ENCODE results near the gene SMARCAD1. TPM values are rescaled to one million over a fixed set of nuclear protein-coding genes. Genes with fewer than 3 reads are reported as not detected.
"Not testable (repeated sequence)": the region's sequence is repeated elsewhere in the genome, so short reads cannot be mapped to it uniquely, and the experiment has no call there.

SMARCAD1 gene
- total RNA-seq, 4 donors from 2014 or later = 14.2 to 27.7 (median 18.4) TPM

DNA sequence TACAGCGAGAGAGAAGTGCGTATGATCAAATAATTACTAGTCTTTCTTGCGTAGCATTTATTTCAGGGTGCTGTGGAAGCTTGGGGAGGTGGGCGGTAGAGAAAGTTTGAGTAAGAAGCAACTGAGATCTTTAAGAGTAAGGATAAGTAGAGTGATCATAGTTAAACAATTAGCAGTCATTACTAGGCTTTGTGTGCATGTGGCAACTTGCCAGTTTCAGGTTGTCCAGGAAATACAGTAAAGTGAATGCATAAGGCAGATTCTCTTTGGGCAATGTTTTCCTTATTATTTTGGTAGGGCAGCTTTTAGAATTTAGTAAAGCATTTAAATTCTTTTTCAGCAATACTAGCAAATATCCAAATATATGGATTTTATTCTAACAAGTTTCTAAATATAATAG lies 78.0 kb downstream of the SMARCAD1 start:
- no peak overlapping the region for H3K27ac ChIP-seq
- in situ Hi-C loops (cut with MboI; ENCODE audit: low pct_ligation_motif_present in 1 of 4, low pct_unique_long_range_greater_than_20kb in 1 of 4, low sequenced_read_pairs in 3 of 4) = no loop called here
- no peaks in the 10 kb centered on the region for H3K9me3 ChIP-seq
- intact Hi-C loops (cut with DNase I; ENCODE audit: low total_unique reads) = loop anchor here (5.0 kb wide), 1 partner anchor 288 kb away; no protein-coding TSS in a partner anchor
- 95 to 98% methylated on average over 4 of the region's 4 CpGs for WGBS, 2 donors (ENCODE audit: low coverage in 1 of 2)
- H3K4me3 ChIP-seq = no peak overlapping the region
- no peaks in the 10 kb centered on the region for H3K27me3 ChIP-seq
- TF ChIP-seq, protein P1, sequence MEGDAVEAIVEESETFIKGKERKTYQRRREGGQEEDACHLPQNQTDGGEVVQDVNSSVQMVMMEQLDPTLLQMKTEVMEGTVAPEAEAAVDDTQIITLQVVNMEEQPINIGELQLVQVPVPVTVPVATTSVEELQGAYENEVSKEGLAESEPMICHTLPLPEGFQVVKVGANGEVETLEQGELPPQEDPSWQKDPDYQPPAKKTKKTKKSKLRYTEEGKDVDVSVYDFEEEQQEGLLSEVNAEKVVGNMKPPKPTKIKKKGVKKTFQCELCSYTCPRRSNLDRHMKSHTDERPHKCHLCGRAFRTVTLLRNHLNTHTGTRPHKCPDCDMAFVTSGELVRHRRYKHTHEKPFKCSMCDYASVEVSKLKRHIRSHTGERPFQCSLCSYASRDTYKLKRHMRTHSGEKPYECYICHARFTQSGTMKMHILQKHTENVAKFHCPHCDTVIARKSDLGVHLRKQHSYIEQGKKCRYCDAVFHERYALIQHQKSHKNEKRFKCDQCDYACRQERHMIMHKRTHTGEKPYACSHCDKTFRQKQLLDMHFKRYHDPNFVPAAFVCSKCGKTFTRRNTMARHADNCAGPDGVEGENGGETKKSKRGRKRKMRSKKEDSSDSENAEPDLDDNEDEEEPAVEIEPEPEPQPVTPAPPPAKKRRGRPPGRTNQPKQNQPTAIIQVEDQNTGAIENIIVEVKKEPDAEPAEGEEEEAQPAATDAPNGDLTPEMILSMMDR (IDR thresholded peaks at IDR 0.05) = no peak
- TF ChIP-seq EP300 (IDR thresholded peaks at IDR 0.05; ENCODE audit: low read depth) (no peak), POLR2AphosphoS5 (IDR thresholded peaks at IDR 0.05) (no peak), POLR2A (IDR thresholded peaks at IDR 0.05) (no peak)
- peaks cover 0 to 45% (median 21%) of the 10 kb centered on the region in 4 donors for H3K36me3 ChIP-seq
- H3K4me1 ChIP-seq = peaks cover 0 to 3% (median 0%) of the 10 kb centered on the region in 4 donors
- no peak for DNase-seq

DNA sequence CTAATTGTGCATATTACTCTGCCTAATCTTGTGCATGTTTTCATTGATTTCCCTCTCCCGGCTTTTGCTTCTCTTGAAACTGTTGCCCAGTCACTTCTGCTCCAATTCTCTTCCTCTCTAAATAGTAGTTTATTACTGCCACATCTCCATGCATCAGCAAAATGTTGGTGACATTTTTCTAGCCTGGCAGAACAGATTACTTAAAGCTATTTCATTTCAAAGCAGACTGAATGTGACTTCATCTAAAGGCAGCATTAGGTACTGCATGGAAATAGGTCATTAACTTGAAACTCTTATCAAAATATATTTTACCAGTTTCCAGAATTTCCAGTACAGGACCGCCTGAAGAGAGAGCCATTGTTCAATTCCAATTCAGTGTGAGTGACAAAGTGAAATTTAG lies 82.6 kb downstream of the SMARCAD1 start:
- intact Hi-C loops (cut with DNase I; ENCODE audit: low total_unique reads) = no loop called here
- H3K27me3 ChIP-seq = no peaks in the 10 kb centered on the region
- H3K27ac ChIP-seq = no peak overlapping the region
- H3K4me1 ChIP-seq = peaks cover 0 to 3% (median 0%) of the 10 kb centered on the region in 4 donors
- H3K36me3 ChIP-seq = peaks cover 0 to 22% (median under 1%) of the 10 kb centered on the region in 4 donors
- WGBS, 2 donors (ENCODE audit: low coverage in 1 of 2) = 93 to 100% methylated on average over 2 of the region's 2 CpGs
- no peak for DNase-seq
- H3K4me3 ChIP-seq = no peak overlapping the region
- in situ Hi-C loops (cut with MboI; ENCODE audit: low pct_ligation_motif_present in 1 of 4, low pct_unique_long_range_greater_than_20kb in 1 of 4, low sequenced_read_pairs in 3 of 4) = no loop called here
- no peaks in the 10 kb centered on the region for H3K9me3 ChIP-seq
- TF ChIP-seq EP300 (IDR thresholded peaks at IDR 0.05; ENCODE audit: low read depth) (no peak), POLR2A (IDR thresholded peaks at IDR 0.05) (no peak), POLR2AphosphoS5 (IDR thresholded peaks at IDR 0.05) (no peak)
- TF ChIP-seq, protein P1 (IDR thresholded peaks at IDR 0.05) = no peak

DNA sequence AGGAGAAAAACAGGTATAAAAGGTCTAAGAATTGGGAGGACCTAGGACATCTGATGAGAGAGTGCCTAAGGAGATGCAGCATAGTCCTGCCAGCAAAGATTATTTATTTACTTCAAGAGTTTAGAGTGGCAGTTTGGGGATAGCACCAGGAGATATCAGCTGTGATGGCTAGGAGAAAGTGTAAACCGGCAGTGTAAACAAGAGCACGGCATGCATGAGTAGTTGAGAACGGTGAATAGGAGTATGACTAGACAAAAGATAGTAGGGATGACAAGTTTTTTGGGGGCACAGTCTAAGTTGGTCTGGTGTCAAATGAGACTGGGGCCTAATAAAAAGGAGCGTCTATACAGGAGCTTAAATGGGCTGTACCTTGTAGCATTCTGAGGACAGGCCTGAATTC lies 86.3 kb downstream of the SMARCAD1 start:
- H3K27ac ChIP-seq; intact Hi-C loops (cut with DNase I; ENCODE audit: low total_unique reads); in situ Hi-C loops (cut with MboI; ENCODE audit: low pct_ligation_motif_present in 1 of 4, low pct_unique_long_range_greater_than_20kb in 1 of 4, low sequenced_read_pairs in 3 of 4); H3K9me3 ChIP-seq; H3K4me3 ChIP-seq; DNase-seq; H3K27me3 ChIP-seq; H3K4me1 ChIP-seq: not testable (repeated sequence)
- peaks cover 0 to 22% (median 0%) of the 10 kb centered on the region in 4 donors for H3K36me3 ChIP-seq
- 91 to 94% methylated on average over 4 of the region's 4 CpGs for WGBS, 2 donors (ENCODE audit: low coverage in 1 of 2)

DNA sequence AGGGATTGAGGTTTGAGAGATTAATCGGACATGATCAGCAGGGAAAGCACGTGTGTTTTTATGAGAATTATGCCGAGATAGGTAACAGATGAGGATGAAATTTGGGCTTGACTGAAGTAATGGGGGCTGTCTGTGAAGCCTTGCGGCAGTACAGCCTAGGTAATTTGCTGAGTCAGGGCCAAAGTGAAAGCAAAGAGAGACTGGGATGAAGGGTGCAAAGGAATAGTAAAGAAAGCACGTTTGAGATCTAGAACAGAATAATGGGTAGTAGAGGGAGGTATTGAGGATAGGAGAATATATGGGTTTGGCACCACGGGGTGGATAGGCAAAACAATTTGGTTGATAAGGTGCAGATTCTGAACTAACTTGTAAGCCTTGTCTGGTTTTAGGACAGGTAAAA lies 87.8 kb downstream of the SMARCAD1 start:
- H3K4me3 ChIP-seq; DNase-seq; H3K27me3 ChIP-seq; H3K4me1 ChIP-seq; H3K9me3 ChIP-seq; H3K27ac ChIP-seq; in situ Hi-C loops (cut with MboI; ENCODE audit: low pct_ligation_motif_present in 1 of 4, low pct_unique_long_range_greater_than_20kb in 1 of 4, low sequenced_read_pairs in 3 of 4); intact Hi-C loops (cut with DNase I; ENCODE audit: low total_unique reads): not testable (repeated sequence)
- peaks cover 0 to 12% (median 0%) of the 10 kb centered on the region in 4 donors for H3K36me3 ChIP-seq
- WGBS, 2 donors (ENCODE audit: low coverage in 1 of 2) = 67 to 81% methylated on average over 6 of the region's 6 CpGs

DNA sequence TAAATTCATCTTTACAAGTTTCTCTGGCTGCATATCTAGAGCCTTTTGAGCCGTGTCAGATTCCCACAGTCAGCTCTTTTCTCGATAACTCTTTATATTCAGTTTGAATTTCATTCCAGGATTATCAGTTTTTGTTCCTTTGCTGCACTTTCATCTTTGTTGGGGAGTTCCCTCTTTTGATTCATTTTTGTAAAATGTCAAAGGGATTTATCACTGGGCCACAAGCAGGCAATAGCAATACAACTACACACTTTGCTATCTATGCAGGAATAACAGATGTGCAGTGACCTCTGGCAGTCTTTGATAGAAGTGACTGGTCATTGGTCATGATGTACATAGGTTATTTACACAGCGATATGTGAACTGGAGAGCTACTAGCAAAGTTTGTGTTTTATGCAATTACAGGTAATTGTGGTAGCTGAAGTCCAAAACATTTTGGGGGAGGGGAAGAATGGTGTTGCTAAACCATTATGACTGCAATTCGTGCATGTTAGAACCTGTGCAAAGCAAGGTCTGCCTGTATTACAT lies 91.1 kb downstream of the SMARCAD1 start:
- H3K27ac ChIP-seq = no peak overlapping the region

More for the DNA sequence above, 91.1 kb downstream of the SMARCAD1 start:
- in situ Hi-C loops (cut with MboI; ENCODE audit: low pct_ligation_motif_present in 1 of 4, low pct_unique_long_range_greater_than_20kb in 1 of 4, low sequenced_read_pairs in 3 of 4) (no loop called here), intact Hi-C loops (cut with DNase I; ENCODE audit: low total_unique reads) (no loop called here)
- DNase-seq = no peak
- Histone ChIP-seq H3K4me1 (no peaks in the 10 kb centered on the region), H3K9me3 (no peaks in the 10 kb centered on the region), H3K27me3 (no peaks in the 10 kb centered on the region), H3K4me3 (no peak overlapping the region), H3K36me3 (no peaks in the 10 kb centered on the region)
- WGBS, 2 donors (ENCODE audit: low coverage in 1 of 2) = 68 to 74% methylated on average over 4 of the region's 4 CpGs
- no peak for TF ChIP-seq POLR2A (IDR thresholded peaks at IDR 0.05)
- no peak for TF ChIP-seq EP300 (IDR thresholded peaks at IDR 0.05; ENCODE audit: low read depth)
- TF ChIP-seq POLR2AphosphoS5 (IDR thresholded peaks at IDR 0.05) = no peak
- TF ChIP-seq, protein P1 (IDR thresholded peaks at IDR 0.05) = no peak

All from transverse colon (tissue), 4 donors.